T-cell (primary cell): ENCODE measurements around the gene SLC2A9. TPM values are rescaled to one million over a fixed set of nuclear protein-coding genes. Genes with fewer than 3 reads are reported as not detected.

Experiments
- ATAC-seq, 4 experiments: fragments of 200-7000 bp in 3 of 4; fragments of 150-1000 bp in 1 of 4; cut with Tn5 transposase; replicated peaks in 1 of 4; 1 replicate in 3 of 4; 2 replicates in 1 of 4; pipeline ENCODE4 v1.10.0; 2021; ENCODE audit warnings: moderate library complexity in 3 of 4, mild to moderate bottlenecking in 2 of 4, moderate number of reproducible peaks in 1 of 4
- CTCF ChIA-PET, 2 donors: fragments of 300-600 bp; sonication (Branson Sonifier 250); formaldehyde crosslinking; loops; one replicate each; lab custom pipeline; 2022; ENCODE audit warnings: antibody characterized with exemption in 2 of 2; lab: Charles Lee
- POLR2A ChIA-PET, 2 donors: fragments of 300-600 bp; sonication (Branson Sonifier 250); formaldehyde crosslinking; loops; one replicate each; lab custom pipeline; 2022; ENCODE audit warnings: antibody characterized with exemption in 2 of 2; lab: Charles Lee
- DNase-seq, 35 experiments: peaks; one replicate each; pipeline versions ENCODE4 v3.0.0 to v3.0.0-alpha.2; 2013 to 2023
- H3K27ac ChIP-seq: one replicate; pipeline ENCODE4 v1.5.1; 2013; ENCODE audit warnings: low read length
- H3K27me3 ChIP-seq, 2 experiments: replicated peaks in 1 of 2; 1 replicate in 1 of 2; 2 replicates in 1 of 2; pipeline versions ENCODE4 v1.6.1 to v1.7.0; 2013; ENCODE audit warnings: low read length in 1 of 2, mixed read lengths in 1 of 2; ENCODE audit not compliant: control insufficient read depth in 2 of 2, insufficient read depth in 2 of 2; ENCODE audit errors: extremely low read depth in 1 of 2
- H3K36me3 ChIP-seq, 2 donors: 1 replicate in 1 of 2; 2 replicates in 1 of 2; pipeline versions ENCODE4 v1.6.1 to v1.7.0; 2013; ENCODE audit warnings: low read length in 1 of 2; ENCODE audit not compliant: control insufficient read depth in 2 of 2, insufficient read depth in 1 of 2; ENCODE audit errors: extremely low read depth in 1 of 2
- H3K4me1 ChIP-seq, 2 experiments: 1 replicate in 1 of 2; 2 replicates in 1 of 2; pipeline versions ENCODE4 v1.6.1 to v1.7.0; 2013; ENCODE audit warnings: low read length in 2 of 2, mixed read lengths in 1 of 2; ENCODE audit not compliant: insufficient read depth in 2 of 2, control insufficient read depth in 1 of 2; ENCODE audit errors: extremely low read depth in 1 of 2
- H3K4me3 ChIP-seq, 2 donors: 1 replicate in 1 of 2; 2 replicates in 1 of 2; pipeline versions ENCODE4 v1.5.1 to v1.7.0; 2013; ENCODE audit warnings: mild to moderate bottlenecking in 2 of 2, low read length in 1 of 2, moderate library complexity in 1 of 2; ENCODE audit not compliant: control insufficient read depth in 1 of 2; ENCODE audit errors: extremely low read depth in 1 of 2
- H3K9me3 ChIP-seq: 2 replicates; pipeline ENCODE4 v1.7.0; 2013
- H3K27ac Mint-ChIP-seq, 2 donors: one replicate each; pipeline ENCODE4 v1.8.0; 2020 to 2021; ENCODE audit warnings: mild to moderate bottlenecking in 2 of 2, mixed read lengths in 2 of 2
- H3K27me3 Mint-ChIP-seq, 2 donors: one replicate each; pipeline ENCODE4 v1.8.0; 2021 to 2022; ENCODE audit warnings: mixed read lengths in 2 of 2
- H3K36me3 Mint-ChIP-seq: one replicate; pipeline ENCODE4 v1.8.0; 2021; ENCODE audit warnings: mixed read lengths
- H3K4me1 Mint-ChIP-seq, 3 donors: one replicate each; pipeline ENCODE4 v1.8.0; 2020 to 2022; ENCODE audit warnings: mixed read lengths in 3 of 3, mild to moderate bottlenecking in 1 of 3
- H3K4me3 Mint-ChIP-seq, 3 donors: one replicate each; pipeline ENCODE4 v1.8.0; 2020 to 2022; ENCODE audit warnings: mild to moderate bottlenecking in 3 of 3, mixed read lengths in 3 of 3, moderate library complexity in 3 of 3
- H3K9me3 Mint-ChIP-seq, 3 donors: one replicate each; pipeline ENCODE4 v1.8.0; 2020 to 2022; ENCODE audit warnings: mixed read lengths in 3 of 3
- WGBS: methylation state at CpG from one replicate; pipeline ENCODE4 v1.1.5; 2013; ENCODE audit warnings: missing lambda C conversion rate; ENCODE audit not compliant: insufficient coverage; 5-methylcytosine and 5-hydroxymethylcytosine counted together
- total RNA-seq, 35 experiments: library from RNA in 6 of 35; stranded (reverse) in 6 of 35; fragments of 120-200 nt in 1 of 35; gene quantifications; one replicate each; pipeline versions ENCODE4 v1.2.1 to v1.2.4 and lab custom pipeline; 2013 to 2026

Gene SLC2A9
- total RNA-seq, 5 donors from 2014 or later (not counting 1 experiment from before 2014, with no cell fraction given), result 3.0 to 5.2 (median 4.4) TPM

- WGBS, result no CpG with 5 or more reads among the region's 3 CpGs
- ATAC-seq (no peak), DNase-seq (no peak)
- Mint-ChIP-seq H3K4me3 (no peak overlapping the region), H3K9me3 (peaks cover 0 to 4% (median 0%) of the 10 kb centered on the region in 3 donors), H3K4me1 (no peaks in the 10 kb centered on the region), H3K27me3 (peaks cover 0 to 8% of the 10 kb centered on the region in 2 donors), H3K36me3 (no peaks in the 10 kb centered on the region), H3K27ac (no peak overlapping the region)
- POLR2A ChIA-PET, result no interaction called here
- Histone ChIP-seq H3K27me3 (peaks cover 0 to 9% of the 10 kb centered on the region in 2 experiments), H3K36me3 (no peaks in the 10 kb centered on the region), H3K4me1 (no peaks in the 10 kb centered on the region), H3K27ac (no peak overlapping the region), H3K4me3 (no peak overlapping the region), H3K9me3 (no peaks in the 10 kb centered on the region)
- CTCF ChIA-PET, result no interaction called here
Observed at GRCh38 chr4:9877123-9877522, 144.2 kb downstream of the SLC2A9 start.

GRCh38 chr4:9875516-9875915 is 145.8 kb downstream of the SLC2A9 start:
- no peaks in the 10 kb centered on the region for H3K4me1 Mint-ChIP-seq
- ATAC-seq (no peak), DNase-seq (no peak)
- no peak overlapping the region for H3K27ac ChIP-seq
- H3K27me3 Mint-ChIP-seq, result peaks cover 0 to 8% of the 10 kb centered on the region in 2 donors
- peaks cover 0 to 4% (median 0%) of the 10 kb centered on the region in 3 donors for H3K9me3 Mint-ChIP-seq
- H3K4me3 ChIP-seq, result no peak overlapping the region
- 83% methylated on average over 1 of the region's 1 CpG for WGBS
- POLR2A ChIA-PET, result interaction anchor here in 1 of 2 donors (0.5 kb wide), 1 partner anchor 10 kb away, joined by 3 read pairs; no protein-coding TSS in a partner anchor
- H3K36me3 ChIP-seq, result no peaks in the 10 kb centered on the region
- H3K9me3 ChIP-seq, result no peaks in the 10 kb centered on the region
- H3K27me3 ChIP-seq, result peaks cover 0 to 9% of the 10 kb centered on the region in 2 experiments
- no peaks in the 10 kb centered on the region for H3K36me3 Mint-ChIP-seq
- no peaks in the 10 kb centered on the region for H3K4me1 ChIP-seq
- CTCF ChIA-PET, result no interaction called here
- H3K4me3 Mint-ChIP-seq, result no peak overlapping the region
- no peak overlapping the region for H3K27ac Mint-ChIP-seq

GRCh38 chr4:9874385-9874784 is 146.9 kb downstream of the SLC2A9 start:
- Histone ChIP-seq H3K4me1 (no peaks in the 10 kb centered on the region), H3K4me3 (no peak overlapping the region), H3K36me3 (no peaks in the 10 kb centered on the region), H3K9me3 (no peaks in the 10 kb centered on the region), H3K27ac (no peak overlapping the region), H3K27me3 (peaks cover 0 to 9% of the 10 kb centered on the region in 2 experiments)
- Mint-ChIP-seq H3K4me3 (no peak overlapping the region), H3K36me3 (no peaks in the 10 kb centered on the region), H3K4me1 (no peaks in the 10 kb centered on the region), H3K27ac (no peak overlapping the region), H3K27me3 (peaks cover 0 to 8% of the 10 kb centered on the region in 2 donors), H3K9me3 (peaks cover 0 to 4% (median 0%) of the 10 kb centered on the region in 3 donors)
- POLR2A ChIA-PET, result no interaction called here
- CTCF ChIA-PET, result no interaction called here
- ATAC-seq, result no peak
- 100% methylated on average over 4 of the region's 5 CpGs for WGBS
- DNase-seq, result no peak

- no peaks in the 10 kb centered on the region for H3K9me3 ChIP-seq
- H3K9me3 Mint-ChIP-seq, result peaks cover 0 to 4% (median 0%) of the 10 kb centered on the region in 3 donors
- H3K27me3 Mint-ChIP-seq, result peaks cover 0 to 4% of the 10 kb centered on the region in 2 donors
- peaks cover 0 to 4% of the 10 kb centered on the region in 2 experiments for H3K27me3 ChIP-seq
- no peak overlapping the region for H3K27ac Mint-ChIP-seq
- WGBS, result 58% methylated on average over 9 of the region's 10 CpGs
- no peak overlapping the region for H3K27ac ChIP-seq
- no peak overlapping the region for H3K4me3 Mint-ChIP-seq
- DNase-seq (no peak), ATAC-seq (no peak)
- H3K4me3 ChIP-seq, result no peak overlapping the region
- no peaks in the 10 kb centered on the region for H3K36me3 Mint-ChIP-seq
- POLR2A ChIA-PET, result no interaction called here
- H3K4me1 Mint-ChIP-seq, result no peaks in the 10 kb centered on the region
- CTCF ChIA-PET, result no interaction called here
- no peaks in the 10 kb centered on the region for H3K36me3 ChIP-seq
- no peaks in the 10 kb centered on the region for H3K4me1 ChIP-seq
Observed at GRCh38 chr4:9870165-9870790, 151.0 kb downstream of the SLC2A9 start.

- Mint-ChIP-seq H3K9me3 (no peaks in the 10 kb centered on the region), H3K4me3 (no peak overlapping the region), H3K36me3 (no peaks in the 10 kb centered on the region), H3K27ac (no peak overlapping the region), H3K27me3 (no peaks in the 10 kb centered on the region), H3K4me1 (no peaks in the 10 kb centered on the region)
- Histone ChIP-seq H3K27me3 (peaks cover 0 to 4% of the 10 kb centered on the region in 2 experiments), H3K36me3 (no peaks in the 10 kb centered on the region), H3K9me3 (no peaks in the 10 kb centered on the region), H3K27ac (no peak overlapping the region), H3K4me1 (no peaks in the 10 kb centered on the region), H3K4me3 (no peak overlapping the region)
- ChIA-PET POLR2A (no interaction called here), CTCF (no interaction called here)
- ATAC-seq (no peak), DNase-seq (no peak)
- 77% methylated on average over 9 of the region's 11 CpGs for WGBS
Observed at GRCh38 chr4:9867751-9868425, 153.4 kb downstream of the SLC2A9 start.

GRCh38 chr4:9866931-9867330 is 154.4 kb downstream of the SLC2A9 start:
- no peak overlapping the region for H3K4me3 ChIP-seq
- Mint-ChIP-seq H3K27me3 (no peaks in the 10 kb centered on the region), H3K4me1 (no peaks in the 10 kb centered on the region), H3K9me3 (no peaks in the 10 kb centered on the region), H3K36me3 (no peaks in the 10 kb centered on the region), H3K4me3 (no peak overlapping the region), H3K27ac (no peak overlapping the region)
- no peak for ATAC-seq
- H3K27ac ChIP-seq, result no peak overlapping the region
- ChIA-PET CTCF (no interaction called here), POLR2A (no interaction called here)
- no peaks in the 10 kb centered on the region for H3K4me1 ChIP-seq
- no peak for DNase-seq
- WGBS, result 80% methylated on average over 3 of the region's 5 CpGs
- H3K9me3 ChIP-seq, result no peaks in the 10 kb centered on the region
- H3K36me3 ChIP-seq, result no peaks in the 10 kb centered on the region
- peaks cover 0 to 4% of the 10 kb centered on the region in 2 experiments for H3K27me3 ChIP-seq
